ENCODE data around the gene SLX4IP.

SLX4IP gene

GRCh38 chr20:10443936-10444335, 8.8 kb downstream of the SLX4IP start:
- TF ChIP-seq TAF1 (IDR thresholded peaks at IDR 0.05; ENCODE audit: low read depth) = no peak
- no peak for TF ChIP-seq YY1 (IDR thresholded peaks at IDR 0.05; ENCODE audit: low read depth)
- TF ChIP-seq TCF12 (IDR thresholded peaks at IDR 0.05; ENCODE audit: low read depth) = no peak
- TF ChIP-seq ZBTB7A (IDR thresholded peaks at IDR 0.05; ENCODE audit: low read depth) = no peak
- no peak for TF ChIP-seq NFIC (IDR thresholded peaks at IDR 0.05)

- TF ChIP-seq FOXM1 (IDR thresholded peaks at IDR 0.05; ENCODE audit: borderline replicate concordance, low read depth) (no peak), RAD21 (IDR thresholded peaks at IDR 0.05; ENCODE audit: low read depth) (no peak), CREB1 (IDR thresholded peaks at IDR 0.05; ENCODE audit: low read depth) (no peak), REST (IDR thresholded peaks at IDR 0.05; ENCODE audit: low read depth) (no peak), ZBTB7A (IDR thresholded peaks at IDR 0.05; ENCODE audit: low read depth) (no peak), TCF12 (IDR thresholded peaks at IDR 0.05; ENCODE audit: low read depth) (no peak), USF1 (IDR thresholded peaks at IDR 0.05) (no peak), CEBPB (IDR thresholded peaks at IDR 0.05) (no peak), MAX (IDR thresholded peaks at IDR 0.05) (no peak), EGR1 (IDR thresholded peaks at IDR 0.05) (no peak), YY1 (IDR thresholded peaks at IDR 0.05; ENCODE audit: low read depth) (no peak), NFIC (IDR thresholded peaks at IDR 0.05) (no peak), TEAD4 (IDR thresholded peaks at IDR 0.05) (no peak), TAF1 (IDR thresholded peaks at IDR 0.05; ENCODE audit: low read depth) (no peak), EP300 (IDR thresholded peaks at IDR 0.05; ENCODE audit: borderline replicate concordance) (no peak)
Observed at GRCh38 chr20:10445758-10446157, 10.7 kb downstream of the SLX4IP start.

- TF ChIP-seq ZBTB7A (IDR thresholded peaks at IDR 0.05; ENCODE audit: low read depth) (no peak), MAX (IDR thresholded peaks at IDR 0.05) (no peak), TAF1 (IDR thresholded peaks at IDR 0.05; ENCODE audit: low read depth) (no peak), FOXM1 (IDR thresholded peaks at IDR 0.05; ENCODE audit: borderline replicate concordance, low read depth) (no peak), RAD21 (IDR thresholded peaks at IDR 0.05; ENCODE audit: low read depth) (no peak), USF1 (IDR thresholded peaks at IDR 0.05) (no peak), REST (IDR thresholded peaks at IDR 0.05; ENCODE audit: low read depth) (no peak), EP300 (IDR thresholded peaks at IDR 0.05; ENCODE audit: borderline replicate concordance) (no peak), TCF12 (IDR thresholded peaks at IDR 0.05; ENCODE audit: low read depth) (no peak), TEAD4 (IDR thresholded peaks at IDR 0.05) (no peak), YY1 (IDR thresholded peaks at IDR 0.05; ENCODE audit: low read depth) (no peak), EGR1 (IDR thresholded peaks at IDR 0.05) (no peak), CREB1 (IDR thresholded peaks at IDR 0.05; ENCODE audit: low read depth) (no peak), NFIC (IDR thresholded peaks at IDR 0.05) (no peak), CEBPB (IDR thresholded peaks at IDR 0.05) (no peak)
Observed at GRCh38 chr20:10447028-10447427, 11.9 kb downstream of the SLX4IP start.

- TF ChIP-seq CEBPB (IDR thresholded peaks at IDR 0.05) (no peak), YY1 (IDR thresholded peaks at IDR 0.05; ENCODE audit: low read depth) (no peak), CREB1 (IDR thresholded peaks at IDR 0.05; ENCODE audit: low read depth) (no peak), USF1 (IDR thresholded peaks at IDR 0.05) (no peak), TAF1 (IDR thresholded peaks at IDR 0.05; ENCODE audit: low read depth) (no peak), ZBTB7A (IDR thresholded peaks at IDR 0.05; ENCODE audit: low read depth) (no peak), NFIC (IDR thresholded peaks at IDR 0.05) (no peak), FOXM1 (IDR thresholded peaks at IDR 0.05; ENCODE audit: borderline replicate concordance, low read depth) (no peak), TCF12 (IDR thresholded peaks at IDR 0.05; ENCODE audit: low read depth) (no peak), MAX (IDR thresholded peaks at IDR 0.05) (no peak), REST (IDR thresholded peaks at IDR 0.05; ENCODE audit: low read depth) (no peak), EGR1 (IDR thresholded peaks at IDR 0.05) (no peak), RAD21 (IDR thresholded peaks at IDR 0.05; ENCODE audit: low read depth) (no peak), TEAD4 (IDR thresholded peaks at IDR 0.05) (no peak)
Observed at GRCh38 chr20:10448270-10449156, 13.4 kb downstream of the SLX4IP start.
